HG03039 (cell line): ENCODE measurements around the gene NCKIPSD.

ENCODE experiments used
- ATAC-seq: cut with Tn5 transposase; IDR thresholded peaks from one replicate; pipeline ENCODE4 v1.9.1; 2021; ENCODE audit warnings: mild to moderate bottlenecking, moderate library complexity; ENCODE audit not compliant: unreplicated experiment

The NCKIPSD gene

GRCh38 chr3:48625600-48625999 is 60.1 kb downstream of the NCKIPSD start:
- ATAC-seq: no peak

- no peak for ATAC-seq
Observed at GRCh38 chr3:48624767-48625166, 60.9 kb downstream of the NCKIPSD start.

- ATAC-seq: no peak
Observed at GRCh38 chr3:48623851-48624547, 61.7 kb downstream of the NCKIPSD start.
